Stimulated activated CD8-positive, alpha-beta memory T cell treated with anti-CD3 and anti-CD28 coated beads, Interleukin-7, amount 100 ng/mL, for 4 hours (primary cell): ENCODE data around the gene NADK2.

ENCODE experiments used
- DNase-seq, 2 donors: peaks; one replicate each; pipeline ENCODE4 v3.0.0-alpha.2; 2020; ENCODE audit warnings: low read depth in 2 of 2

Gene NADK2

GRCh38 chr5:36250427-36250826, 8.7 kb upstream of the NADK2 start:
- DNase-seq, result no peak

- no peak for DNase-seq
These were observed 4.5 kb upstream of the NADK2 start for GRCh38 chr5:36246036-36246800.

- no peak for DNase-seq
These were observed 2.4 kb upstream of the NADK2 start for GRCh38 chr5:36244076-36244475.

- DNase-seq, result no peak
These were observed 1.9 kb upstream of the NADK2 start for GRCh38 chr5:36243653-36244052.

- DNase-seq, result no peak
These were observed 1.1 kb upstream of the NADK2 start for GRCh38 chr5:36242534-36243485.

GRCh38 chr5:36240779-36241630, 720 bp downstream of the NADK2 start:
- DNase-seq, result no peak

- DNase-seq, result no peak
These were observed 2.1 kb downstream of the NADK2 start for GRCh38 chr5:36239370-36240293.

- no peak for DNase-seq
These were observed 3.0 kb downstream of the NADK2 start for GRCh38 chr5:36238502-36239295.

- DNase-seq, result no peak
These were observed 4.0 kb downstream of the NADK2 start for GRCh38 chr5:36237751-36238150.

GRCh38 chr5:36236801-36237200, 4.9 kb downstream of the NADK2 start:
- no peak for DNase-seq

GRCh38 chr5:36232533-36232932, 9.2 kb downstream of the NADK2 start:
- no peak for DNase-seq

- DNase-seq, result no peak
These were observed 11.5 kb downstream of the NADK2 start for GRCh38 chr5:36230151-36230790.

- no peak for DNase-seq
These were observed 13.2 kb downstream of the NADK2 start for GRCh38 chr5:36228505-36228904.

GRCh38 chr5:36227046-36227445, 14.7 kb downstream of the NADK2 start:
- no peak for DNase-seq

- no peak for DNase-seq
These were observed 19.1 kb downstream of the NADK2 start for GRCh38 chr5:36222620-36223019.

GRCh38 chr5:36217988-36218387, 23.7 kb downstream of the NADK2 start:
- no peak for DNase-seq

- DNase-seq, result no peak
These were observed 24.2 kb downstream of the NADK2 start for GRCh38 chr5:36217567-36217966.

GRCh38 chr5:36215910-36216309, 25.8 kb downstream of the NADK2 start:
- DNase-seq, result no peak

GRCh38 chr5:36214436-36214835, 27.3 kb downstream of the NADK2 start:
- DNase-seq, result no peak

GRCh38 chr5:36209664-36210063, 32.1 kb downstream of the NADK2 start:
- no peak for DNase-seq
